Measurements from ENCODE around the gene PSME4. TPM values are rescaled to one million over a fixed set of nuclear protein-coding genes. Genes with fewer than 3 reads are reported as not detected.

PSME4 gene
- total and polyA plus RNA-seq, 2 experiments from 2014 or later, result 44.7 to 98.6 TPM

- TF ChIP-seq ZNF462 (CRISPR knock-in tag; IDR thresholded peaks at IDR 0.05), result no peak
- no peak for TF ChIP-seq JUNB (IDR thresholded peaks at IDR 0.05; ENCODE audit: unreplicated experiment)
- no peak for TF ChIP-seq CTCF (conservative IDR thresholded peaks at IDR 0.05; ENCODE audit: low read depth in 2 of 2)
- TF ChIP-seq STAT1 (IDR thresholded peaks at IDR 0.05; ENCODE audit: unreplicated experiment), result no peak
- no peak for TF ChIP-seq CREB1 (CRISPR knock-in tag; IDR thresholded peaks at IDR 0.05; ENCODE audit: low read depth)
- no peak for TF ChIP-seq NANOG (IDR thresholded peaks at IDR 0.05; ENCODE audit: borderline replicate concordance)
- no peak for TF ChIP-seq EZH2 (IDR thresholded peaks at IDR 0.05; ENCODE audit: low read depth, unreplicated experiment)
- no peak for TF ChIP-seq EZH2phosphoT487 (IDR thresholded peaks at IDR 0.05; ENCODE audit: unreplicated experiment)
Observed at GRCh38 chr2:53848062-53848461, 122.7 kb downstream of the PSME4 start (continued).

- Mint-ChIP-seq H3K9me3 (peaks cover 9% of the 10 kb centered on the region), H3K4me3 (no peak overlapping the region), H3K27me3 (ENCODE audit: insufficient read depth, low read depth, poor library complexity) (peaks cover 3% of the 10 kb centered on the region), H3K27ac (no peak overlapping the region), H3K36me3 (ENCODE audit: low read depth) (no peaks in the 10 kb centered on the region), H3K4me1 (peaks cover 2% of the 10 kb centered on the region; the same call in 2 of the 3 replicates)
- Histone ChIP-seq H4K20me1 (replicated peaks; ENCODE audit: insufficient read depth) (no peaks in the 10 kb centered on the region), H3K4me2 (no peak overlapping the region), H3K27ac (ENCODE audit: low read depth) (no peak overlapping the region), H3K4me3 (no peak overlapping the region), H2AFZ (no peak overlapping the region), H3K36me3 (ENCODE audit: insufficient read depth) (no peaks in the 10 kb centered on the region), H3F3A (replicated peaks; ENCODE audit: low read depth) (no peaks in the 10 kb centered on the region), H3K27me3 (ENCODE audit: insufficient read depth) (no peaks in the 10 kb centered on the region), H3K4me1 (ENCODE audit: insufficient read depth) (no peaks in the 10 kb centered on the region), H3K9me2 (ENCODE audit: insufficient read depth) (0 out of 2 replicates have a peak, but pooled peaks cover 3% of the 10 kb centered on the region), H3K79me2 (replicated peaks; ENCODE audit: insufficient read depth) (no peaks in the 10 kb centered on the region)
- ATAC-seq, result peak; percentile 47; the same call in 2 of the 3 replicates
- DNase-seq (ENCODE audit: low spot score), result no peak
- peak in 1 of 2 experiments; percentile 53; a peak in 2 of 4 replicates for TF ChIP-seq CTCF (conservative IDR thresholded peaks at IDR 0.05; ENCODE audit: low read depth in 2 of 2)
- TF ChIP-seq ZNF114 (CRISPR knock-in tag; IDR thresholded peaks at IDR 0.05), result no peak
- TF ChIP-seq EZH2 (IDR thresholded peaks at IDR 0.05; ENCODE audit: low read depth, unreplicated experiment), result no peak
Observed at GRCh38 chr2:53843595-53843994, 127.2 kb downstream of the PSME4 start.

All from GM23338 (cell line).